A673 (cell line): Measurements from ENCODE around the gene PHLPP2.

Source experiments
- EZH2 ChIP-seq: fragments of 200-600 bp; sonication (generic); IDR thresholded peaks from 2 replicates; pipeline ENCODE4 v1.6.1; 2017; ENCODE audit warnings: borderline replicate concordance, low read depth, mild to moderate bottlenecking, mixed read lengths, antibody characterized with exemption, low read length; ENCODE audit not compliant: poor library complexity, severe bottlenecking
- TF ChIP-seq, protein P1 (sequence below): fragments of 300-800, 200-600 bp; sonication (generic); conservative IDR thresholded peaks from 2 replicates; pipeline ENCODE4 v1.5.1; 2017; ENCODE audit warnings: low read depth, mild to moderate bottlenecking, antibody characterized with exemption, low read length, moderate library complexity, mixed read lengths

DNA sequence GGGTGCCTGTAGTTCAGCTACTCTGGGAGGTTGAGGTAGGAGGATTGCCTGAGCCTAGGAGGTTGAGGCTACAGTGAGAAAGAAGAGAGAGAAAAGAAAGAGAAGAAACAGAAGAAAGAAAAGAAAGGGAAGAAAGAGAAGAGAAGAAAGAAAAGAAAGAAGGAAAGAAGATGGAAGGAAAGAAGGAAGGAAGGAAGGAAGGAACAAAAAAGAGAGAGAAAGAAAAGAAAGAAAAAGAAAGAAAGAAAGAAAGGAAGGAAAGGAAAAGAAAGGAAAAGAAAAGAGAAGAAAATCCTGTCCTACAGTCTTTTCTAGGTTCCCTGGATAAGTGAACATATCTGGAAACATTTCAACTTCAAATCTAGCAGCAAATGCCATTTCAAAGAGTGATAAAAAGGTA lies 29.6 kb upstream of the PHLPP2 start:
- TF ChIP-seq, protein P1, sequence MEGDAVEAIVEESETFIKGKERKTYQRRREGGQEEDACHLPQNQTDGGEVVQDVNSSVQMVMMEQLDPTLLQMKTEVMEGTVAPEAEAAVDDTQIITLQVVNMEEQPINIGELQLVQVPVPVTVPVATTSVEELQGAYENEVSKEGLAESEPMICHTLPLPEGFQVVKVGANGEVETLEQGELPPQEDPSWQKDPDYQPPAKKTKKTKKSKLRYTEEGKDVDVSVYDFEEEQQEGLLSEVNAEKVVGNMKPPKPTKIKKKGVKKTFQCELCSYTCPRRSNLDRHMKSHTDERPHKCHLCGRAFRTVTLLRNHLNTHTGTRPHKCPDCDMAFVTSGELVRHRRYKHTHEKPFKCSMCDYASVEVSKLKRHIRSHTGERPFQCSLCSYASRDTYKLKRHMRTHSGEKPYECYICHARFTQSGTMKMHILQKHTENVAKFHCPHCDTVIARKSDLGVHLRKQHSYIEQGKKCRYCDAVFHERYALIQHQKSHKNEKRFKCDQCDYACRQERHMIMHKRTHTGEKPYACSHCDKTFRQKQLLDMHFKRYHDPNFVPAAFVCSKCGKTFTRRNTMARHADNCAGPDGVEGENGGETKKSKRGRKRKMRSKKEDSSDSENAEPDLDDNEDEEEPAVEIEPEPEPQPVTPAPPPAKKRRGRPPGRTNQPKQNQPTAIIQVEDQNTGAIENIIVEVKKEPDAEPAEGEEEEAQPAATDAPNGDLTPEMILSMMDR = no peak
- TF ChIP-seq EZH2 = no peak
